Kidney tubule cell (primary cell): ENCODE measurements around the gene TRDMT1.

Experiments
- DNase-seq: peaks from one replicate; pipeline ENCODE4 v3.0.0-alpha.2; 2018; ENCODE audit warnings: low spot score

TRDMT1 gene

DNA sequence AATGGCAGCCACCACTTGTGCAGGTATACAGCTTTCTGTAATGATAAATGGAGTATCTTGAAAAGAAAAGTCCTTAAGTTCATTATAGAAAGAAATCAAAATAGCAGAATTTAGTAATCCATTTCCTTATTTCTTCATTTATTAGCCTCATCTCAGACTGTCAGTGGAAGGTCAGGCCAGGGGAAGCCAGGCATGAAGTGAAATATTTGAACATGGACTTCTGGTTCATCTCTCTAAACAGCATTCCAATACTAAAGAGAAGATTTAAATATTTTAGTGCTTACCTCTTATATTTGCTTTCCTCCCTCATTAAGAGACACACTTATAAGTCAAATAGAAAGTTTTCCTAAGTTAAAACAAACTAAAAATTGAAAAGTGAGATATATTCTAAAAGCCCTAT, 26.8 kb downstream of the TRDMT1 start:
- DNase-seq: peak; percentile 42

DNA sequence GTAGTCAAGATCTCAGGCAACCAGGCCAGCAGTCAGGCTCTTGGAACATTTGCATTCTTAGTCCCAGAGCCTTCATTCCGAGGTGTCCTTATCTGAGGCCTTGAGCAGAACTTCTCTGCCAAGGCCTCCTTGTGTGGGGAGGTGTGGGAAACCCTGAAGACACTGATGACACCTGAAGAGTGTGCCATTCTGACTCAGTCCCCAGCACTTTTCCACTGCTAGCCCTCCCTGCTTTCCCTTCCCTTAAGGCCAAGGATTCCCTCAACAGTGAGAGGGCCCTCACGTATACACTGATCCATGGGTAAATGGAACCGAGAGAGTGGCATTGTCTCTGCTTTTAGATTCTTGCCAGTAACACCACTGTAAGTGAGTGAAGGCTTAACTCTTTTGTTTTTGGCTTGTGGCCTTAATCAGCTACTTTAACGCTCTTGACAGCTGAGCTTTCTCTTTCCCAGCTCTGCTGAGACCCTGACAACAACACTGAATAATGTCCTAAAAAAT, 30.3 kb downstream of the TRDMT1 start:
- no peak for DNase-seq

DNA sequence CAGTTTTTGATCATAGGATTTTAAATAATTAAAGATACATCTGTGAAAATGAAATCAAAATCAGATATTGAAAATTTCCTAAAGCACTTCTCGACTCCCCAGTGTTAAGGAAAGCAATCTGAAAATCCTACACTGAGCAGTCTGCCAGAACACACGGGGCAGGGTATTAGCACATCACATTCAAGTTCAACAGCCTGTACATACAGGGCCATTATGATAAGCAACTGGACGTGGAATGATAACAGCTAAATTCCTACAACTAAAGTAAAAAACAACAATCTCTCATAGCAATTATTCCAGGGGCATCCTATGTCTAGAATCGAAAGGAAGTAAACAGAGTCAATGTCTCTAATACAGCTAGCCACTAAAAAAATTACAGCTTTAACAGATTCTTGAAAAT, 31.7 kb downstream of the TRDMT1 start:
- DNase-seq: no peak

DNA sequence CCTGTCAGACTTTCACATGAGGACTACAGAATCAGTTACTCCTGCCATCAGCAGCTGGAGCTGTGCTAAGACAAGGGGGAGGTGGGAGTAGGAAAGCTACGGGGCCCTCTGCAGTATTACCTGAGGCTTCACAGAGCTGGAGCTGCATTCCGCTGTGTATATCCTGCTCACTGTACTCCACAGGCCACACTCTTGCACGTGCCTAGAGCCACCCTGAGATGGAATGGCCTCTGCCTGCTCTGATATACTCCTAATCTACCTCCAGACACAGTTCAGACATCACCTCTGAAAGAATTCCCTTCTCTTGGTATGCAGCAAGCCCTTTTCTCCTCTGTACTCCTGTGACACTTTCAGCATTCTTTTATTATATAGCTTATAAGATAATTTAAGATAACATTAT, 34.8 kb downstream of the TRDMT1 start:
- DNase-seq: no peak

DNA sequence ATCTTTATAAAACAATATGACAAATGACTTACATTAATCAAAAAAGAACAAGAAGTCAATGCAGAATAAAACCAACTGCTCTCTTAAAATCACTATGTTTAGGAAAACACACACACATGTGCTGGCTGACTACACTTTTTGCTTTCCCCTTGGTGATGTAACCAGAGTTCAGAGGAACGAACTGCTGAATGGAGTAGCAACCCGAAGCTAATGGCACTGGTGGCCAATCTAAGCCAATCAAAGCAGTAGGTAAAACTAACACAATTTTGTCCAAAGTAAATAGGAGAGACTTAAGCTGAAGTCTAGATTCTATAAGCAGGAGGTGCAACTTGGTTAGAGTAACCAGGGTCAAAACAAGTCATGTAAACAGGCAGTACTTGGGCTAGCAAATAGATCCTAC, 38.6 kb downstream of the TRDMT1 start:
- DNase-seq: no peak

DNA sequence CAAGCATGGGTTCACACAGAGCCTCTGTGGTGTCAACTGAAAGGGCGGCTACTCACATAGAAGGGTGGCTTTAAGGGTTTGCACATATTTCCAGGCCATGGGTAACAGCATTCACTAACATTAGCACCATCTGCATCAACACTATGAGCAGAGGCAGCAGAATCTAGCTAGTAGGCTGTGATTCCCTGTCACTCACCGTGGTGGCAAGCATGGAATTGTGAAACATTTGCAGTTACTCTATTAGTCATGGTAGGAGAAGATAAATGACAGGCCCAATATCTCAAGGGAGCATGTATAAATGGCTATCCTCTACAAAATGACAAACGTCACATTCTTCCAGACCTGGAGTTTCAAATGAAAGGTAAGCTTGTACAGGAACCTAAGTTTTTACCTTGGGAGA, 39.7 kb downstream of the TRDMT1 start:
- no peak for DNase-seq

DNA sequence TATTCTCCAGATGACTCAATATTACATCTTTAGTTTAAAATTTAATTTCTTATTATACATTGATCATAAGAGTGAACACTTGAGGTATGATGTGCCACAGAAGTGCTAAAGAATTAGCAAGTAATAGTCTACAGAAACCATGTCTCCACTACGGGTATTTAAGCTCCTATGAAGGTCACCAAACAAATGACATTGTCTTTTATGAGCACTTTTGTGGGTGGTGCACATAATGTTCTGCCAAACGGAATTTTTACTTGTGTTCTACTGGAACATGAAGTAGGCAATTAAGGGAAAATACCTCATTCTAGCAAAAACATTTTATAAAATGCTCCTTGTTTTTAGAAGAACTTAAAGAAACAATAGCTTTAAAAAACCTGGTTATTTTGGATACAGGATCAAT, 44.4 kb downstream of the TRDMT1 start:
- no peak for DNase-seq

DNA sequence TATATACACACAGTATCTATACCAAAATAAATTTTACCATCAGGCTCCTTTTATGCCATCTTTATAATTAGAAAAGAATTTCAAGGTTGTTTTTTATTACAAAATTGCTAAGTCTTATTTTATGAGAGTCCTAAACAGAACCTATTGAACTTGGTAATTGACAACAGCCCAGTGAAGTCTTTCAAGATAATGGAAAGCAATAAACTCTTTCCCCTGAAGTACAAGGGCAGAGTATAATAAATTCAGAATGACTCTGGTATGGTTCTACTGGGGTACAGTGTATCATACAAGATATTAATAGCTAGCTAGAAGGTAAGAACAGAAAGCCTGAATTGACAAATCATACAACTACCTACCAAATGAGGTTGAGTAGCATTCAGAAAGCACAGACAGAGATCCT, 45.6 kb downstream of the TRDMT1 start:
- no peak for DNase-seq

DNA sequence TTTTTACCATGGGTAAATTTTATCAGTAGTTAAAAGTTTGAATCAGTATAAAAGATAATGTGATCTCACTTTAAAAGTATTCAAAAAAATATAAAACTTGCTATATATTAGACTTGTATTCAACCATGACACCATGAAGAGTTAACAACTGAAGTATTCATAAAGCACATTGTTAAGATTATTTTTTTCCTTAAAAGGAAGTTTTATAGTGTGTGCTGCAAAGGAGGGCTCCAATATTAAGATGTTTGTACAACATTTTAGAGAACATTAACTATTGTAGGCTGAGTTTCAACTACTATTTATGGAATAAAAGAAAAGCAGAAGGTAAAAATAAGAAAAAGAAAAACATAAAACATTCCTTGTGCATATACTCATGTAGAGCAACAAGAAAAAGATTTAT, 47.4 kb downstream of the TRDMT1 start:
- DNase-seq: no peak

DNA sequence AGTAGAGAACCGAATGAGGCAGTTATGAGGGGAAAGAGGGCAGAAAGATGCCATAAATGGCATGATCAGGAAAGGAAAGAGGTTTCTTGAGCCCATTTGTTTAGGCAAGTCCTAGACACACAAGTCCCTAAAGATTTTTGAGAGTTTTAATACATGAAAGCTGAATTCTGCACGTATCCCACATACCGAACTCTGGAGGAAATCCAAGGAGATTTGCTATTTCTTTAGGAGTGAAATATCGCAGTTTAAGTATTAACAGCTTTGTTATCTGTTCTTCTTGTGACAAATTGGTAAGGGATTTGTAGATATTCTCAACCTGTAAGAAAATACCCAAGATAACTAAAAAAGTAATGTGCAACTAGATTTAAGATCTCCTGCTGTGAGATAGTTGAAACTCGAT, 48.2 kb downstream of the TRDMT1 start:
- no peak for DNase-seq

DNA sequence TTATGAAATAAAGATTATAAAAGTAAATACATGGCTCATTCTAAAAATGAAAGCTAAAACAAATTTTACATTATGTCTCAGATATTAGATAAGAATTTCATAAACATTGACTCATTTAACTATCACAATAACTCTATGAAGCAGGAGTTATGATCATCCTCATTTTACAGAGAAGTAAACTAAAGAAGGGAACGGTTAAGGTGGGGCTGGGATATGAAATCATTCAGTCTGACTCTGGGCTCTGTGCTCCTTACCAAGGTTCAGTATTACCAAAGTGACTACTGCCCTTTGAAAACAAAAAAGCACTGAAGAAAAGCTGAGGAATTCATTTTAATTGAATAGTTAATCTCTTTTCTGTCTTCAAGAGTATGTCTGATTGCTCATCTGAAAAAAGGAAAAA, 49.8 kb downstream of the TRDMT1 start:
- DNase-seq: no peak

DNA sequence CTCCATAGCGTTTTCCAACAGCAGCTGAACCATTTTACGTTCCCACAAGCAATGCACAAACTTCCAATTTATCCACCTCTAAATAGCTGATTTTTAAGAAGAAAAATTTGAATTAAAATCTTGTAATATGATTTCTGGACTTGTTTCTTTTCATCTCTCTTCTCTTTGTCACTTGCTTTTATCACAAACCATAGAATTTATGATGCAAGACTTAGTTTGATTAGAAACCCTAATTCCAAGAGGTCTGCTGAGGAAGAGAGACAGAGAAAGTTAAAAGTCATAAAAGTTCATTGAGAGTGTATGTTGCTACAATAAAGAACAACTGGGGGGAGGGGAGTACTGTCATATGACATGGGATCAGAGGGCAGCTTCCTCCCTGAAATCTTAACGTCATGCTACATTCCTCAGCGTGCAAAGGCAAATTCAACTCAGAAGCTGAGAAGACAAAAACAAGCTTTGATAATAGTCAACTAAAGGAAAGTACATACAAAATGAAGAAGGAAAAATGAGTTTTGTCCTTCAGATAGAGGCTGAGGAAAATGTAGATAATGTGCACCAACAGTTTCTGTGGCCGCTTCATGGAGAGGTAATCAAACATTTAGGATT, 53.5 kb downstream of the TRDMT1 start:
- DNase-seq: no peak

DNA sequence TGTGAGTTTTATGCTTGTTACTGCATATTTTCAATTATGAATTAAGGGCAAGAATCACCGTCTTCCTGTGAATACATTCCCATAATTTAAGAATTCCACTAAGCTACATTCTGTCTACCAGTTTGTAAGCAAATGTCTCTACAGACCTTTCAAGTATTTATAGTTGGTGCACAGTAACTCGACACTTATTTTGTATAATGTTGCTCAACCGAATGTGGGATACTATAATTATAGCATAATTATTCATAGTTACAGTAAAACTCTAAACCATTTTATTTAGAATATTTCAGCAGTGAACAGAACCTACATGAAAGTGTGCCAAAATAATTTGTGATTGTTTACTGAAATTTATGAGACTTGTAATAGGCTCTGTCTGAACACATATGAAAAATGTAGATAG, 54.6 kb downstream of the TRDMT1 start:
- DNase-seq: no peak

DNA sequence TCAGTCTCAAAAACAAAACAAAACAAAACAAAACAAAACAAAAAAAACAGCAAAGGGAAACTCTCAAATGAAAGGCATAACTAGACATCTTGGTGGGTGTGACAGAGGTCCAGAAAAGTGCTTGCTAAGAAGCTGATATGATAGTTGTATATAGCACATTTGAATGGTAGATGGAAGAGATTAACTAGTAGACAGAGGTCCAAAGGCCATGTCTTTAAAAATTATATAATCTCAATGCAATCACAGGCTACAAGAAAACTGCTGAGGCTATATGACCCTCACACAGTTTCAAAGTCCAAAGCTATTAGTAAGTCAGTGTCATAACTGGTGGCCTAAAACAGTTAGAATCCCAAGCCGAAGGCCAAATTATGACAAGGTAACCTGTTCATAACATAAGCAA, 56.2 kb downstream of the TRDMT1 start:
- DNase-seq: no peak

DNA sequence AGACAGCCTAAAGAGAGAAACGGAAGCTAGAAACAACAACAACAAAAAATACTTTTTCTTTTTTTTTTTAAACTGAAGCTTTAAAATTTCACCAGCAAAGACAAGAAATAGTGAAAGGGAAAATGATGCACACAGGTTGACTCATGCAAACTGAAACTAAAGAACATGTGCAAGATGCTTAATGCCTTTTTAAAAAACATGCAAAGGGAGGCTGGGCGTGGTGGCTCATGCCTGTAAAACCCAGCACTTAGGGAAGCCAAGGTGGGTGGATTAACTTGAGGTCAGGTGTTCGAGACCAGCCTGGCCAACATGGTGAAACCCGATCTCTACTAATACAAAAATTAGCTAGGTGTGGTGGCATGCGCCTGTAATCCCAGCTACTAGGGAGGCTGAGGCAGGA, 56.7 kb downstream of the TRDMT1 start:
- DNase-seq: no peak

DNA sequence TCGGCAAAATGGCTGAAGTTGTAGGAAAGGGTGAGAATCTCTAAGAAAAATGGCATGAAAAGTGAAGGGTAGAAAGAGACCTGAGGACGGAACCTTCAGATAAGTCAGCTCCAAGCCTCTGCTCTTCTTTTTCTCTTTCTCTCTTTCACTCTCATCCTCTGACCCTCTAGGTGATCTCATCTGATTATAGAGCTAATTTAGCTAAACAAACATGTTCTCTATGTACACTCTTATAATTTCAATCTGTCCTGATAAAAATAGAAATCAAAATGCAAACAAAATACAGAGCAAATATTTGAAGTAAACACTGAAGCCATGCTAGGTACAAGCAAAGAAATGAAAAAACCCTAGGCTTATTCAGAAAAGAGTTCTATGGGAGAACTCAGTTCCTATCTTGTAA, 57.4 kb downstream of the TRDMT1 start:
- no peak for DNase-seq

DNA sequence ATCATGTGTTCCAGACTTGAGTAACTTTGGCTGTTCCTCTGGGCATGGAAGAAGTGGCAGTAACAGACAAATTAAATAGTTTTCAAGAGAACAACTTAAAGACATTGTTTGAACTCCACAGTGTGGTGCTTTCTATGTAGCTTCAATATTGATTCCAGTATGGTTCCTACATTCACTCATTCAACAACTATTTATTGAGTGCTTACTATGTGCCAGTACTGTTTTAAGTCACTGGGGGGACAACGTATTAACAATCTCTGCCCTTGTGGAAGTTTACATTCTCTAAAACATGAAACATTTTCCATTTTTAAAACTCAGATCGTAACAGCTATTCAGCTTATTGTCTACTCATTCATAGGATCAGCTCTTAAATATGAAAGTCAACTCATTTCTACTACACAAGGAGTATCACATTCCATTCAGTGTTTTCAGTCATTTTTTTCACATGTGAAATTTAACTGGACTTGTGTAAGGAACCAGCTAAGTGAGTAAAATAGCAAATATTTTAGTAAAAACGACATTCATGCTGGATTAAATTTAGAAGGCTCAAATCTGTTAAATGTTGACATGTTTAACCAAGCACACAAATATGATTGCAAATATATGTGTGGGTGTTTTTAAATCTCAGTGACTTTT, 58.3 kb downstream of the TRDMT1 start:
- no peak for DNase-seq

DNA sequence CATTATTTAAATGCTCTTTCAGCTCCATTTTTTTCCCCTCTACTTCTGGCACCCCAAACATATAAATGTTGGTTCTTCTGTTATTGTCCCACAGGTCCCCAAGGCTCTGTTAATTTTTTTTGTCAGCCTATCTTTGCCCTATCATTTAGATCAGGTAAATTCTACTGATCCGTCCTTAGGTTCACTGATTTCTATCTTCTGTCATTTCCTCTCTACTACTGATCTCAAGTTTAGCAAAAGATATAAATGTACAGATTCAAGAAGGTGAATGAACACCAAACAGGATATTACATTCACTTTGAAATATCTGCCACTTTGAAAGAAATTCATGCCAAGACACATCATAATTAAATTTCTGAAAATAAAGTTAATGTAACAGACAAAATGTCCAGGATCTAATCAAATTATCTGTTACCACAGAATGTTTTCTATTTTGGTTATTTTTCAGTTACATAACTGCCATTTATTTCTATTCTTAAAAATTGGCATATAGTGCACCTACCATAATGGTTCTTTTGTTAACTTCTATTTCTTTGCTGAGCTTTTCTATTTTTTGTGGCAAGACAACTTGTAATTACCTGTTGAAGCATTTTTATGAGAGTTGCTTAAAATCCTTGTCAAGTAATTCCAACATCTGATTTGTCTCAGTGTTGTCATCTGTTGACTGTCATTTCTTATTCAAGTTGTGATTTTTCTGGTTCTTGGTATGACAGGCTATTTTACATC, 59.8 kb downstream of the TRDMT1 start:
- DNase-seq: no peak

DNA sequence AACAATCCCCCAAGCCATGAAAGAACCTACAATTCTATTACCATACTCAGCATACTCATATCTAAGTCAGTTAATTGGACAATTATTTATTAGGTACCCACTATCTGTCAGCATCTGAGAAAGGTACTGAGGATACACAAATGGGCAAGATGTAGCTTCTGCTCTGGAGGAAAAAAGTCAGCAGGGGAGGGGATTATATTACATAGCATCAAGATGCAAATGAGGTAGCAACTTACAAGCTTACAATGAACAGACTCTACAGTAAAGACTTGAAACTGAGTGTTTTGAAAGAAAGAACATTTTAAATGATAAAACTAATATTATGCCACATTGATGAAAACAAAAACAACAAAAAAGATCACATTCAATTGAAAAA, 61.1 kb downstream of the TRDMT1 start:
- no peak for DNase-seq

DNA sequence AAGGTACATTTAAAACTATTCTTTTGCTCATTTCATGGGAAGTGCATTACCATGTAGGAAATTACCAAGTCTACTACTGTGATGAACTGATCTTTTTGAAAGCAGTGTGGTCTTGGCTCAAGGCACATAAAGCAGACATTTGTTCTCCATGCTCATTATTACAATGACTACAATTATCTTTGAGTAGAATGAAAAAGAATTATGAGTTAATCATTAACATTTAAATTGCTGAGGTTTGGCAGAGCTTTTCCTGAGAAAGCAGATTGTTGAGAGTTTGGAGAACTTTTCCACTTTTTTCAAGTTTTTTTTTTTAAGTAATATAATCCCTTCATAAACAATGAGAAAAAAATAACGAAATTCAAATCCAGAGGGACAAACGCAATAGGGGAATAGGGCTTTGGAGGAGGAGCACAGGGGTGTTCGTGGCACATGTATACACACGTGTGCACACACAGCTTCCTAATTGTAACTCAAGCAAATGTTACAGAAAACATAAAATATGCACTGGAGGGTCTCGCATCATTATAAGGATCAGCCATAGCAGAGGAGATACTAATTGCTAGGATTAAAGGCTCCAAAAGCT, 62.9 kb downstream of the TRDMT1 start:
- peak; percentile 21 for DNase-seq

DNA sequence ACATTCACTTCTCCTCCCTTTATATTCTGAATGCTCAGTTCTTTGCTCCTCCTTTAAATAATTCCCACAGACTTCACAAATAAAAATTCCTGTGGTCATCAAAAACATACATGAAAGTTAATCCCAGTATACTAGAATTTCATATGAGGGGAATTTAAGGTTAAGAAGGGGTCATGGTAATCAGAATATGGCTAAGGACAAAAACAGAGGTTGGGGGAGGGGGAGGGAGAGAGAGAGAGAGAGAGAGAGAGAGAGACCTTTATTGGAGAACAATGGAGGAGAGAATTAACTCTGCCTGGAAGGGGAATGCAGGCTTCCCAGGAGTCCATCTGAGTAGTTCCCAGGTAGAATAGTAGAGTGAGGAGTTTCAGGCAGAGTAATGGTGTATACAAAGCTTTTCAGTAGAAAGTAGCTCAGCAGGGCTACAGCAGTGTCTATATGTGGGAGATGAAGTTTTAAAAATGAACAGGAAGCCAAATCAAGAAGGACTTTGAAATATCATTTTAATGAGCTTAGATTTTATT, 66.7 kb downstream of the TRDMT1 start:
- no peak for DNase-seq

DNA sequence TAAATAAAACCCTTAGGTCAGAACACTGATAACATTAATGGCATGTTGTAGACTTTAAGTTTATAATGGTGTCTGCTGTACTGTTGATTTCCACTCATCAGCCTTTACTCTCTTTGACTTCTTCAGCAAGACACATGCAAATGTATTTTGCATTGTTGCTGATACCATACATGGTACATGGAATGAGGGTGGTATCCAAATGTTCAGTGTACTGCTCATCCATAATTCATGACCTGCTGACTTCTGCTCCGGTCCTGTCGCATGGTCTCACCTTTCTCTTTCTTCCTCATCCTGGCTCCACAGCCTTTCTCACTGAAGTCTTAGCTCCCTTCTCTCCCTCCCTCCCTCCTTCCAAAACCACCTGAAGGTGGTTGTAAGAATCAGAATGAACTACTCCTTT, 67.2 kb downstream of the TRDMT1 start:
- DNase-seq: no peak

DNA sequence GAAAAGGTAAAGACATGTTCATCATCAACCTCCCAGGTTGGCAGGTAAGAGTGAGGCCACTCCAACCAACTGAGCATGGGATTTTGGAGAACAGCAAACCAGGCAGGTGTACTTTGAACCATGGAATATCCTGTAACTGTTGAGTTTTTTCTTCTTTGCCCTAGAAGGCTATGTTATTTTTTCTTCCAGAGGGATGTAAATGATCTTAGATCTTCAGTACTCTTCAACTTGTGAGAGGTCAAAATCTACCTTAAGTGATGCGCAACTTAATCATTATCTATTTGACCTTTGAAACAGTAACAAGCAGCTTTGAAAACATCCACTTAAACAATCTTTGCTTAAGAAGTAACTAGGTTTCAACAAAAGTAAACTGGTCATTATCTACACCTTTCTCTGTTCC, 71.7 kb downstream of the TRDMT1 start, which contains the start of gene CUBN:
TSS of gene CUBN (minus strand) at position 71 of the 400 bp plus-strand sequence. CDS start at position 25, 46 bp downstream.
- no peak for DNase-seq
